Neural progenitor cell (in vitro differentiated cells): ENCODE results near the gene YWHAH. TPM values are rescaled to one million over a fixed set of nuclear protein-coding genes. Genes with fewer than 3 reads are reported as not detected.
A peak's percentile ranks its signal among the peaks of the same experiment; 100 is the strongest.

Experiments used
- DNase-seq: peaks from one replicate; pipeline ENCODE4 v3.0.0-alpha.2; 2016; ENCODE audit warnings: low spot score
- H2AFZ ChIP-seq: fragments of 200-600 bp; sonication (generic); replicated peaks from 2 replicates; pipeline ENCODE4 v1.6.1; 2016; ENCODE audit warnings: antibody characterized with exemption
- H3F3A ChIP-seq: fragments of 200-600 bp; sonication (generic); 2 replicates; pipeline ENCODE4 v1.6.1; 2016; ENCODE audit warnings: antibody characterized with exemption, low read depth
- H3K27ac ChIP-seq: fragments of 200-600 bp; sonication (generic); 2 replicates; pipeline ENCODE4 v1.5.1; 2016; ENCODE audit warnings: mild to moderate bottlenecking
- H3K27me3 ChIP-seq: fragments of 200-600 bp; sonication (generic); 2 replicates; pipeline ENCODE4 v1.6.1; 2016; ENCODE audit warnings: mild to moderate bottlenecking, moderate library complexity
- H3K36me3 ChIP-seq: fragments of 200-600 bp; sonication (generic); 2 replicates; pipeline ENCODE4 v1.5.1; 2016
- H3K4me1 ChIP-seq: fragments of 200-600 bp; sonication (generic); 2 replicates; pipeline ENCODE4 v1.6.1; 2016; ENCODE audit warnings: mixed run types
- H3K4me2 ChIP-seq: fragments of 200-600 bp; sonication (generic); 2 replicates; pipeline ENCODE4 v1.6.1; 2016
- H3K4me3 ChIP-seq: fragments of 200-600 bp; sonication (generic); 2 replicates; pipeline ENCODE4 v1.5.1; 2016
- H3K79me2 ChIP-seq: fragments of 200-600 bp; sonication (generic); 2 replicates; pipeline ENCODE4 v1.6.1; 2016; ENCODE audit warnings: low read depth
- H3K9ac ChIP-seq: fragments of 200-600 bp; sonication (generic); 2 replicates; pipeline ENCODE4 v1.6.1; 2016
- H3K9me3 ChIP-seq: fragments of 200-600 bp; sonication (generic); 2 replicates; pipeline ENCODE4 v1.5.1; 2016; ENCODE audit warnings: low read depth
- H4K20me1 ChIP-seq: fragments of 200-600 bp; sonication (generic); 2 replicates; pipeline ENCODE4 v1.6.1; 2016; ENCODE audit warnings: low read depth
- H3K27ac Mint-ChIP-seq: 3 replicates; pipeline ENCODE4 v1.8.0; 2021; ENCODE audit warnings: mixed read lengths
- H3K27me3 Mint-ChIP-seq: 2 replicates; pipeline ENCODE4 v1.8.0; 2022; ENCODE audit warnings: low read depth, mild to moderate bottlenecking, inconsistent platforms, moderate library complexity, mixed read lengths; ENCODE audit not compliant: insufficient read depth
- H3K36me3 Mint-ChIP-seq: 3 replicates; pipeline ENCODE4 v1.8.0; 2021; ENCODE audit warnings: mixed read lengths
- H3K4me1 Mint-ChIP-seq: 3 replicates; pipeline ENCODE4 v1.8.0; 2021; ENCODE audit warnings: mixed read lengths
- H3K4me3 Mint-ChIP-seq: 3 replicates; pipeline ENCODE4 v1.8.0; 2021; ENCODE audit warnings: mild to moderate bottlenecking, moderate library complexity, mixed read lengths
- H3K9me3 Mint-ChIP-seq: 3 replicates; pipeline ENCODE4 v1.8.0; 2020; ENCODE audit warnings: mixed read lengths
- CTCF ChIP-seq: fragments of 200-600 bp; sonication (generic); IDR thresholded peaks from 2 replicates; pipeline ENCODE4 v1.5.1; 2017; ENCODE audit warnings: antibody characterized with exemption, mild to moderate bottlenecking
- EZH2 ChIP-seq: fragments of 200-600 bp; sonication (generic); IDR thresholded peaks from 2 replicates; pipeline ENCODE4 v1.6.1; 2017; ENCODE audit warnings: antibody characterized with exemption, mild to moderate bottlenecking, moderate library complexity
- EZH2phosphoT487 ChIP-seq: fragments of 200-600 bp; sonication (generic); IDR thresholded peaks from 2 replicates; pipeline ENCODE4 v1.6.1; 2017; ENCODE audit warnings: antibody characterized with exemption
- total RNA-seq: library from RNA; depleted of rRNA; stranded (reverse); fragments of >200 nt; gene quantifications from 2 replicates; pipeline ENCODE4 v1.2.3, GENCODE V29; 2015; ENCODE audit warnings: low replicate concordance

Gene YWHAH
- total RNA-seq, 1 donor from 2014 or later: 158 TPM

- Mint-ChIP-seq H3K9me3 (no peaks in the 10 kb centered on the region), H3K36me3 (peaks cover 16% of the 10 kb centered on the region), H3K4me1 (peaks cover 11% of the 10 kb centered on the region), H3K27me3 (peaks cover 5% of the 10 kb centered on the region), H3K27ac (no peak overlapping the region), H3K4me3 (peak overlapping the region; percentile 64)
- Histone ChIP-seq H3K36me3 (peaks cover 3% of the 10 kb centered on the region), H3K9ac (peak overlapping the region; percentile 90), H2AFZ (no peak overlapping the region), H3F3A (peaks cover 11% of the 10 kb centered on the region), H3K4me1 (peaks cover 16% of the 10 kb centered on the region), H3K4me2 (peak overlapping the region; percentile 88), H3K27ac (peak overlapping the region; percentile 97), H4K20me1 (peaks cover 48% of the 10 kb centered on the region), H3K27me3 (no peaks in the 10 kb centered on the region), H3K79me2 (peaks cover 53% of the 10 kb centered on the region), H3K4me3 (peak overlapping the region; percentile 98), H3K9me3 (no peaks in the 10 kb centered on the region)
- TF ChIP-seq EZH2phosphoT487 (no peak), EZH2 (no peak), CTCF (no peak)
- DNase-seq: no peak
Measured at GRCh38 chr22:31944700-31945442, 536 bp downstream of the YWHAH start.

GRCh38 chr22:31945443-31945855 is 1.1 kb downstream of the YWHAH start:
- Histone ChIP-seq H4K20me1 (peaks cover 53% of the 10 kb centered on the region), H3K27me3 (no peaks in the 10 kb centered on the region), H3K79me2 (peaks cover 59% of the 10 kb centered on the region), H3K4me3 (peak overlapping the region; percentile 98), H3K9ac (peak overlapping the region; percentile 90), H3K27ac (no peak overlapping the region), H3K4me1 (peaks cover 16% of the 10 kb centered on the region), H3K9me3 (no peaks in the 10 kb centered on the region), H3F3A (peaks cover 11% of the 10 kb centered on the region), H2AFZ (no peak overlapping the region), H3K4me2 (peak overlapping the region; percentile 88), H3K36me3 (peaks cover 3% of the 10 kb centered on the region)
- peaks cover 11% of the 10 kb centered on the region for H3K4me1 Mint-ChIP-seq
- H3K27me3 Mint-ChIP-seq: peaks cover 2% of the 10 kb centered on the region
- H3K4me3 Mint-ChIP-seq: no peak overlapping the region
- no peak overlapping the region for H3K27ac Mint-ChIP-seq
- H3K9me3 Mint-ChIP-seq: no peaks in the 10 kb centered on the region
- no peak for TF ChIP-seq EZH2phosphoT487
- no peak for TF ChIP-seq EZH2
- no peak for TF ChIP-seq CTCF
- peaks cover 18% of the 10 kb centered on the region for H3K36me3 Mint-ChIP-seq
- DNase-seq: peak; percentile 19

- Histone ChIP-seq H3K4me2 (peak overlapping the region; percentile 88), H3K4me3 (peak overlapping the region; percentile 98), H3K4me1 (peaks cover 16% of the 10 kb centered on the region), H3K27me3 (no peaks in the 10 kb centered on the region), H3F3A (peaks cover 11% of the 10 kb centered on the region), H3K9ac (peak overlapping the region; percentile 90), H3K9me3 (no peaks in the 10 kb centered on the region), H3K36me3 (peaks cover 3% of the 10 kb centered on the region), H3K79me2 (peaks cover 66% of the 10 kb centered on the region), H3K27ac (no peak overlapping the region), H2AFZ (no peak overlapping the region), H4K20me1 (peaks cover 60% of the 10 kb centered on the region)
- peaks cover 18% of the 10 kb centered on the region for H3K36me3 Mint-ChIP-seq
- peaks cover 2% of the 10 kb centered on the region for H3K27me3 Mint-ChIP-seq
- no peak overlapping the region for H3K4me3 Mint-ChIP-seq
- H3K9me3 Mint-ChIP-seq: no peaks in the 10 kb centered on the region
- DNase-seq: peak; percentile 39
- TF ChIP-seq EZH2 (no peak), EZH2phosphoT487 (no peak), CTCF (no peak)
- H3K4me1 Mint-ChIP-seq: peaks cover 13% of the 10 kb centered on the region
- H3K27ac Mint-ChIP-seq: no peak overlapping the region
Measured at GRCh38 chr22:31945971-31946680, 1.8 kb downstream of the YWHAH start.
